SU-DHL-6 (cell line): ENCODE measurements around the gene EIF3B.

Experiments used
- EZH2phosphoT487 ChIP-seq: fragments of 200-600 bp; sonication (generic), shearing (Covaris generic); conservative IDR thresholded peaks from 2 replicates; pipeline ENCODE4 v1.6.1; 2018; ENCODE audit warnings: mild to moderate bottlenecking, antibody characterized with exemption, low read length, moderate library complexity, mixed read lengths
- TF ChIP-seq, protein P1 (sequence below): fragments of 200-600 bp; sonication (generic); IDR thresholded peaks from one replicate; pipeline ENCODE4 v1.5.1; 2017; ENCODE audit warnings: antibody characterized with exemption, mild to moderate bottlenecking, low read length, moderate library complexity; ENCODE audit not compliant: insufficient read depth, poor library complexity, severe bottlenecking

DNA sequence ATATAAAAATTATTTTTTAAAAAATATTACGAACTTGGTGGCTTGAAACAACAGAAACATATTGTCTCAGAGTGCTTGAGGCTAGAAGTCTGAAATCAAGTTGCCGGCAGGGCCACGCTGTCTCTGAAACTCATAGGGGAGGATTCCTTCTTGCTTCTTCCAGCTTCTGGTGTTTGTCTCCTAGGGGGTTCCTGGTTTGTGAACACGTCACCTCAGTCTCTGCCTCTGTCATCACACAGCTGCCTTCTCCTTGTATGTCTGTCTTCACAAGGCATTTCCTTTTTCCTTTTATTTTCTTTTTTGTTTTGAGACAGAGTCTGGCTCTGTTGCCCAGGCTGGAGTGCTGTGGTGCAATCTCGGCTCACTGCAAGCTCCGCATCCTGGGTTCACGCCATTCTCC is 27.7 kb upstream of the EIF3B start:
- TF ChIP-seq EZH2phosphoT487 = no peak
- TF ChIP-seq, protein P1, sequence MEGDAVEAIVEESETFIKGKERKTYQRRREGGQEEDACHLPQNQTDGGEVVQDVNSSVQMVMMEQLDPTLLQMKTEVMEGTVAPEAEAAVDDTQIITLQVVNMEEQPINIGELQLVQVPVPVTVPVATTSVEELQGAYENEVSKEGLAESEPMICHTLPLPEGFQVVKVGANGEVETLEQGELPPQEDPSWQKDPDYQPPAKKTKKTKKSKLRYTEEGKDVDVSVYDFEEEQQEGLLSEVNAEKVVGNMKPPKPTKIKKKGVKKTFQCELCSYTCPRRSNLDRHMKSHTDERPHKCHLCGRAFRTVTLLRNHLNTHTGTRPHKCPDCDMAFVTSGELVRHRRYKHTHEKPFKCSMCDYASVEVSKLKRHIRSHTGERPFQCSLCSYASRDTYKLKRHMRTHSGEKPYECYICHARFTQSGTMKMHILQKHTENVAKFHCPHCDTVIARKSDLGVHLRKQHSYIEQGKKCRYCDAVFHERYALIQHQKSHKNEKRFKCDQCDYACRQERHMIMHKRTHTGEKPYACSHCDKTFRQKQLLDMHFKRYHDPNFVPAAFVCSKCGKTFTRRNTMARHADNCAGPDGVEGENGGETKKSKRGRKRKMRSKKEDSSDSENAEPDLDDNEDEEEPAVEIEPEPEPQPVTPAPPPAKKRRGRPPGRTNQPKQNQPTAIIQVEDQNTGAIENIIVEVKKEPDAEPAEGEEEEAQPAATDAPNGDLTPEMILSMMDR = no peak
